ENCODE measurements around the gene TTLL9.

Gene TTLL9

GRCh38 chr20:31975874-31976273 is 105.4 kb downstream of the TTLL9 start:
- TF ChIP-seq CTCF (IDR thresholded peaks at IDR 0.05; ENCODE audit: low read depth, low read length, missing control alignments): no peak
- DNase-seq (ENCODE audit: extremely low read depth, low read depth): no peak
- no peak overlapping the region for H3K4me3 ChIP-seq (replicated peaks; ENCODE audit: low read depth, low read length)

DNA sequence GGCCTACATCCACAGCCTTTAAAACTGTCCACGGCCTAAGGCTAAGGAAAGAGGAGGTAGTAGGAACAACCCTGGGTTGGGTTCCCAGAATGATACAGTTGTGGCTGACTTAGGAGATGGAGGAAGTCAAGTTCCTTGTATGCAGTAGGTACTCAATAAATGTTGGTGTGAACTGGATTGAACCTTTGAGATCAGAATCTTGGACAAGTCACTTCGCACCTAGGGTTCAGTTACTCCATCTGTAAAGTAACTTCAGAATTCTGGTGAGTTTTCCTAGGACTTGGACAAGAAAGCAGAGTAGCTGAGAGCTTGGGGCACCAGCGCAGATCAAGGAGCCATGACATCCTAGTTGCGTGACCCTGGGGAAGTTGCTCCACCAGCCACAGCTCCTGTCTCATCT is 106.6 kb downstream of the TTLL9 start:
- no peak for TF ChIP-seq CTCF (IDR thresholded peaks at IDR 0.05; ENCODE audit: low read depth, low read length, missing control alignments)
- DNase-seq (ENCODE audit: extremely low read depth, low read depth): no peak
- H3K4me3 ChIP-seq (replicated peaks; ENCODE audit: low read depth, low read length): no peak overlapping the region

DNA sequence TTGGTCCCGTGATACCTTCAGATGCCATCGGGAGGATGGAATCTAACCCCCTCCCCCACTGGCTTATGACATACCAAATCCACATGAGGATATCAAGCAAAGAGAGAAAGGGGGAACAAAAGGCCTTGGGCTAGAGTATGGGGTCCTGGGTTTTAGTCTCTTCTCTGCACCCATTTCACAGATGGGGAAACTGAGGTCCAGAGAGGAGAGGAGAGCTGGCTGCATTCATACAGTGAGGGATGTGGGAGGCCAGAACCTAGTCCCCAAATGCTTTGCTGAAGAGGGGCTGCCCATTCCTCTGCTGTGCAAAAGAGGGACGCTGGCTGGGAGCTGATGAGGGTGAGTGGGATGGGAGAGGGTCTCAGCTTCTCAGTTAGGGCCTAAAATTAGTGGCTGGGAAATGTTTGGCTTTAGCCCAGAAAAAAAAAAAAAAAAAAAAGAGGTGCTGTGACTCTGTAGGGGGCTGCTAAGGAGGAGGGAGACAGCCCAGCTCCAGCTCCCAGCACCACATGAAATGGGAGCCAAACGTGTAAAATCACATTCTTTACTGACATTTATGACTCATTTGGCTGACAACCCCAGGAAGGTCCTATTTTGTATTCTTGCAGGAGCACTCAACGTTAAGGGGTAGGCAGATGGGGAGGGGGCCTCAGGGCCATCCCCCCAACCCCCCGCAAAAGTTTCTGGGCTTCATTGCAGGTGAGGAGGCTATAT is 109.4 kb downstream of the TTLL9 start:
- DNase-seq (ENCODE audit: extremely low read depth, low read depth): no peak
- TF ChIP-seq CTCF (IDR thresholded peaks at IDR 0.05; ENCODE audit: low read depth, low read length, missing control alignments): no peak
- H3K4me3 ChIP-seq (replicated peaks; ENCODE audit: low read depth, low read length): no peak overlapping the region

GRCh38 chr20:31981784-31982183 is 111.3 kb downstream of the TTLL9 start:
- no peak overlapping the region for H3K4me3 ChIP-seq (replicated peaks; ENCODE audit: low read depth, low read length)
- TF ChIP-seq CTCF (IDR thresholded peaks at IDR 0.05; ENCODE audit: low read depth, low read length, missing control alignments): no peak
- DNase-seq (ENCODE audit: extremely low read depth, low read depth): no peak

DNA sequence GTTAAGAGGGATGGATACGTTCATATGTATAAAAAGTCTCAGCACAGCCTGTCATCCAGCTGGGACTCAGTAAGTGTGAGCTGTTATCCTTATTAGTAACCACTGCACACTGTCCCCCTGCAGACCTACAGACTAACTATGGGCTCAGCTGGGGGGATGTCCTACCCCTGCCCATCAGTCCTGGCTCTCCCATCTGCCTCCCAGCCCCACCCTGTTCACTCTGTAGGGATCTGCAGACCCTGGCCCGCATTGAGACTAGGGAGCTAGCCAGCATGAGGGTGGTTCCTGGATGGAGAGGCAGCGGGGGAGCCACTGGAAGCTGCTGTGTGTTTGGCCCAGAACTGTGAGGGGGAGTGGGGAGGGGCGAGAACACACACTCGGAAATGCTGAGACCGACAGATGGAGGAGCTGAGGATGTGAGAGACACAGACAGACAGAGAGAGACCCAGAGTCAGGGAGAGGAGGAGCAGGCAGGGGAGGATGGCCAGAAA is 114.6 kb downstream of the TTLL9 start:
- no peak for TF ChIP-seq CTCF (IDR thresholded peaks at IDR 0.05; ENCODE audit: low read depth, low read length, missing control alignments)

DNA sequence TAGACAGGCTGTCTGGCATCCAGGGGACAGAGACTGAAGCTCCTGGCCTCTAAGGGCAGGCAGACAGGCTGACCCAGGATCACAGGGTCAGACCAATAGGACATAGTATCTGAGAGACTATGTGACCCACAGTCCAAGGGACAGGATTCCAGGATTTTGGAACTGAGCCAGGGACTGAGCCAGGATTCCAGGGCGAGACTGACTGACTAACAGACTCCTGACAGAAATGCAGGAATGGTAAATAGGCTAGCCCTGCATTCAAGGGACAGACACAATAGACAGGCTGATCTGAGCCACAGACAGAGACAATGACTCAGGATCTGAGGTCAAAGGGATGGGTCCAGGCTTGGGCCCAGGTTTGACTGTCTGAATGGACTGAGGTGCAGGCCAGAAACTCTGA is 117.3 kb downstream of the TTLL9 start:
- TF ChIP-seq CTCF (IDR thresholded peaks at IDR 0.05; ENCODE audit: low read depth, low read length, missing control alignments): no peak
- DNase-seq (ENCODE audit: extremely low read depth, low read depth): no peak

More for the DNA sequence above, 114.6 kb downstream of the TTLL9 start:
- no peak overlapping the region for H3K4me3 ChIP-seq (replicated peaks; ENCODE audit: low read depth, low read length)
- DNase-seq (ENCODE audit: extremely low read depth, low read depth): no peak

More for the DNA sequence above, 117.3 kb downstream of the TTLL9 start:
- H3K4me3 ChIP-seq (replicated peaks; ENCODE audit: low read depth, low read length): no peak overlapping the region
